ENCODE results near the gene XXYLT1. TPM values are rescaled to one million over a fixed set of nuclear protein-coding genes. Genes with fewer than 3 reads are reported as not detected.

The XXYLT1 gene
- total and polyA plus RNA-seq, 10 donors, result 2.7 to 22.3 (median 9.5) TPM

- H3K4me3 ChIP-seq, result no peak overlapping the region
- H3K27ac ChIP-seq, result peak overlapping the region in 5 of 8 donors; percentile 77 to 85 (median 81)
- H3K36me3 ChIP-seq, result peaks cover 0 to 8% (median 0%) of the 10 kb centered on the region in 6 donors
- WGBS, 5 donors, result 67 to 81% (median 75%) methylated on average over 3 of the region's 3 CpGs
- H3K9me3 ChIP-seq, result peaks cover 0 to 12% (median 7%) of the 10 kb centered on the region in 8 donors
- no peak for TF ChIP-seq CTCF (IDR thresholded peaks at IDR 0.05 in 8 of 11, conservative IDR thresholded peaks at IDR 0.05 in 3 of 11)
- no peak for TF ChIP-seq POLR2AphosphoS5 (IDR thresholded peaks at IDR 0.05)
- no peak for TF ChIP-seq POLR2A (IDR thresholded peaks at IDR 0.05)
- peaks cover 0 to 36% (median 18%) of the 10 kb centered on the region in 6 donors for H3K4me1 ChIP-seq
- intact Hi-C loops (cut with DNase I; ENCODE audit: low total_unique reads), result loop anchor here (10.0 kb wide), 1 partner anchor 74 kb away; no protein-coding TSS in a partner anchor
- H3K27me3 ChIP-seq (replicated peaks in 1 of 7), result no peaks in the 10 kb centered on the region
- DNase-seq, result no peak
Measured at GRCh38 chr3:195239121-195239520, 31.8 kb downstream of the XXYLT1 start.

GRCh38 chr3:195238586-195239118 is 32.3 kb downstream of the XXYLT1 start:
- intact Hi-C loops (cut with DNase I; ENCODE audit: low total_unique reads), result loop anchor here (10.0 kb wide), 1 partner anchor 74 kb away; no protein-coding TSS in a partner anchor
- H3K4me1 ChIP-seq, result peaks cover 0 to 36% (median 18%) of the 10 kb centered on the region in 6 donors

GRCh38 chr3:195238081-195238571 is 32.8 kb downstream of the XXYLT1 start:
- peaks cover 0 to 12% (median 7%) of the 10 kb centered on the region in 8 donors for H3K9me3 ChIP-seq
- H3K4me3 ChIP-seq, result no peak overlapping the region
- H3K27me3 ChIP-seq (replicated peaks in 1 of 7), result no peaks in the 10 kb centered on the region
- DNase-seq, result peak; percentile 53
- H3K36me3 ChIP-seq, result peaks cover 0 to 8% (median 0%) of the 10 kb centered on the region in 6 donors
- WGBS, 5 donors, result 89 to 93% (median 91%) methylated on average over 12 of the region's 12 CpGs
- peak overlapping the region in 7 of 8 donors; percentile 30 to 85 (median 79) for H3K27ac ChIP-seq
- H3K4me1 ChIP-seq, result peaks cover 0 to 36% (median 18%) of the 10 kb centered on the region in 6 donors
- intact Hi-C loops (cut with DNase I; ENCODE audit: low total_unique reads), result loop anchor here (10.0 kb wide), 1 partner anchor 73 kb away; no protein-coding TSS in a partner anchor
- no peak for TF ChIP-seq POLR2A (IDR thresholded peaks at IDR 0.05)
- no peak for TF ChIP-seq POLR2AphosphoS5 (IDR thresholded peaks at IDR 0.05)
- no peak for TF ChIP-seq CTCF (IDR thresholded peaks at IDR 0.05 in 8 of 11, conservative IDR thresholded peaks at IDR 0.05 in 3 of 11)

More at GRCh38 chr3:195238586-195239118, 32.3 kb downstream of the XXYLT1 start:
- TF ChIP-seq POLR2A (IDR thresholded peaks at IDR 0.05) (no peak), POLR2AphosphoS5 (IDR thresholded peaks at IDR 0.05) (peak in 2 of 3 donors; percentile 66 to 82), CTCF (IDR thresholded peaks at IDR 0.05 in 8 of 11, conservative IDR thresholded peaks at IDR 0.05 in 3 of 11) (no peak)
- Histone ChIP-seq H3K36me3 (peaks cover 0 to 8% (median 0%) of the 10 kb centered on the region in 6 donors), H3K4me3 (no peak overlapping the region), H3K9me3 (peaks cover 0 to 12% (median 7%) of the 10 kb centered on the region in 8 donors), H3K27ac (peak overlapping the region in 7 of 8 donors; percentile 30 to 85 (median 79)), H3K27me3 (replicated peaks in 1 of 7) (no peaks in the 10 kb centered on the region)
- peak; percentile 63 for DNase-seq
- 49 to 78% (median 57%) methylated on average over 9 to 10 of the region's 10 CpGs for WGBS, 5 donors

All from spleen (tissue), 11 donors.